Measurements from ENCODE around the gene UBE2D1. TPM values are rescaled to one million over a fixed set of nuclear protein-coding genes. Genes with fewer than 3 reads are reported as not detected.

Gene UBE2D1
- total and polyA plus RNA-seq, 2 donors (not counting 1 experiment from before 2014, with no cell fraction given) = 12.1 to 21.4 TPM

GRCh38 chr10:58382489-58382995, 47.7 kb downstream of the UBE2D1 start:
- TF ChIP-seq, protein P1, sequence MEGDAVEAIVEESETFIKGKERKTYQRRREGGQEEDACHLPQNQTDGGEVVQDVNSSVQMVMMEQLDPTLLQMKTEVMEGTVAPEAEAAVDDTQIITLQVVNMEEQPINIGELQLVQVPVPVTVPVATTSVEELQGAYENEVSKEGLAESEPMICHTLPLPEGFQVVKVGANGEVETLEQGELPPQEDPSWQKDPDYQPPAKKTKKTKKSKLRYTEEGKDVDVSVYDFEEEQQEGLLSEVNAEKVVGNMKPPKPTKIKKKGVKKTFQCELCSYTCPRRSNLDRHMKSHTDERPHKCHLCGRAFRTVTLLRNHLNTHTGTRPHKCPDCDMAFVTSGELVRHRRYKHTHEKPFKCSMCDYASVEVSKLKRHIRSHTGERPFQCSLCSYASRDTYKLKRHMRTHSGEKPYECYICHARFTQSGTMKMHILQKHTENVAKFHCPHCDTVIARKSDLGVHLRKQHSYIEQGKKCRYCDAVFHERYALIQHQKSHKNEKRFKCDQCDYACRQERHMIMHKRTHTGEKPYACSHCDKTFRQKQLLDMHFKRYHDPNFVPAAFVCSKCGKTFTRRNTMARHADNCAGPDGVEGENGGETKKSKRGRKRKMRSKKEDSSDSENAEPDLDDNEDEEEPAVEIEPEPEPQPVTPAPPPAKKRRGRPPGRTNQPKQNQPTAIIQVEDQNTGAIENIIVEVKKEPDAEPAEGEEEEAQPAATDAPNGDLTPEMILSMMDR (conservative IDR thresholded peaks at IDR 0.05 in 1 of 2, IDR thresholded peaks at IDR 0.05 in 1 of 2; ENCODE audit: low read depth in 1 of 2, low read length in 2 of 2) = no peak
- no peak for TF ChIP-seq EZH2 (IDR thresholded peaks at IDR 0.05; ENCODE audit: low read length, missing control alignments)
- Histone ChIP-seq H3K27ac (ENCODE audit: insufficient read depth, low read length) (no peak overlapping the region), H3K9me3 (ENCODE audit: control insufficient read depth, insufficient read depth, low read depth, low read length) (no peaks in the 10 kb centered on the region), H3K4me2 (ENCODE audit: extremely low read depth, insufficient read depth, low read length) (no peak overlapping the region), H3K9ac (ENCODE audit: insufficient read depth, low read length) (no peak overlapping the region), H3K79me2 (ENCODE audit: control insufficient read depth, insufficient read depth, low read length) (peaks cover 23% of the 10 kb centered on the region), H4K20me1 (ENCODE audit: control insufficient read depth, extremely low read depth, insufficient read depth, low read length) (no peaks in the 10 kb centered on the region), H2AFZ (ENCODE audit: low read length) (no peak overlapping the region), H3K36me3 (ENCODE audit: control insufficient read depth, insufficient read depth, low read length) (no peaks in the 10 kb centered on the region), H3K4me1 (ENCODE audit: control insufficient read depth, extremely low read depth, insufficient read depth, low read length) (peaks cover 3% of the 10 kb centered on the region), H3K27me3 (ENCODE audit: control insufficient read depth, insufficient read depth, low read length) (no peaks in the 10 kb centered on the region), H3K4me3 (replicated peaks in 1 of 4; ENCODE audit: control extremely low read depth in 1 of 4, insufficient read depth in 1 of 4, low read depth in 3 of 4, low read length in 4 of 4) (no peak overlapping the region)
- DNase-seq (ENCODE audit: low read depth in 2 of 2) = no peak

GRCh38 chr10:58384095-58384494, 49.3 kb downstream of the UBE2D1 start:
- Histone ChIP-seq H3K4me2 (ENCODE audit: extremely low read depth, insufficient read depth, low read length) (peak overlapping the region; percentile 96), H3K9ac (ENCODE audit: insufficient read depth, low read length) (no peak overlapping the region), H3K27me3 (ENCODE audit: control insufficient read depth, insufficient read depth, low read length) (no peaks in the 10 kb centered on the region), H3K4me3 (replicated peaks in 1 of 4; ENCODE audit: control extremely low read depth in 1 of 4, insufficient read depth in 1 of 4, low read depth in 3 of 4, low read length in 4 of 4) (peak overlapping the region in 2 of 4 experiments; percentile 86 to 91), H3K27ac (ENCODE audit: insufficient read depth, low read length) (no peak overlapping the region), H2AFZ (ENCODE audit: low read length) (peak overlapping the region; percentile 89), H3K79me2 (ENCODE audit: control insufficient read depth, insufficient read depth, low read length) (peaks cover 25% of the 10 kb centered on the region), H3K36me3 (ENCODE audit: control insufficient read depth, insufficient read depth, low read length) (no peaks in the 10 kb centered on the region), H4K20me1 (ENCODE audit: control insufficient read depth, extremely low read depth, insufficient read depth, low read length) (no peaks in the 10 kb centered on the region), H3K4me1 (ENCODE audit: control insufficient read depth, extremely low read depth, insufficient read depth, low read length) (peaks cover 3% of the 10 kb centered on the region), H3K9me3 (ENCODE audit: control insufficient read depth, insufficient read depth, low read depth, low read length) (no peaks in the 10 kb centered on the region)
- peak in 1 of 2 donors; percentile 5 for DNase-seq (ENCODE audit: low read depth in 2 of 2)
- no peak for TF ChIP-seq EZH2 (IDR thresholded peaks at IDR 0.05; ENCODE audit: low read length, missing control alignments)
- TF ChIP-seq, protein P1 (conservative IDR thresholded peaks at IDR 0.05 in 1 of 2, IDR thresholded peaks at IDR 0.05 in 1 of 2; ENCODE audit: low read depth in 1 of 2, low read length in 2 of 2) = no peak

- peak overlapping the region; percentile 96 for H3K4me2 ChIP-seq (ENCODE audit: extremely low read depth, insufficient read depth, low read length)
- TF ChIP-seq EZH2 (IDR thresholded peaks at IDR 0.05; ENCODE audit: low read length, missing control alignments) = no peak
- TF ChIP-seq, protein P1 (conservative IDR thresholded peaks at IDR 0.05 in 1 of 2, IDR thresholded peaks at IDR 0.05 in 1 of 2; ENCODE audit: low read depth in 1 of 2, low read length in 2 of 2) = no peak
- H3K4me3 ChIP-seq (replicated peaks in 1 of 4; ENCODE audit: control extremely low read depth in 1 of 4, insufficient read depth in 1 of 4, low read depth in 3 of 4, low read length in 4 of 4) = peak overlapping the region; percentile 86 to 100 (median 95)
- H3K9ac ChIP-seq (ENCODE audit: insufficient read depth, low read length) = peak overlapping the region; percentile 92
- H3K27me3 ChIP-seq (ENCODE audit: control insufficient read depth, insufficient read depth, low read length) = no peaks in the 10 kb centered on the region
- no peak for DNase-seq (ENCODE audit: low read depth in 2 of 2)
- peak overlapping the region; percentile 92 for H3K27ac ChIP-seq (ENCODE audit: insufficient read depth, low read length)
- H2AFZ ChIP-seq (ENCODE audit: low read length) = peak overlapping the region; percentile 89
- no peaks in the 10 kb centered on the region for H3K9me3 ChIP-seq (ENCODE audit: control insufficient read depth, insufficient read depth, low read depth, low read length)
- H3K36me3 ChIP-seq (ENCODE audit: control insufficient read depth, insufficient read depth, low read length) = peaks cover 2% of the 10 kb centered on the region
- H3K79me2 ChIP-seq (ENCODE audit: control insufficient read depth, insufficient read depth, low read length) = peaks cover 26% of the 10 kb centered on the region
- H4K20me1 ChIP-seq (ENCODE audit: control insufficient read depth, extremely low read depth, insufficient read depth, low read length) = no peaks in the 10 kb centered on the region
- peaks cover 3% of the 10 kb centered on the region for H3K4me1 ChIP-seq (ENCODE audit: control insufficient read depth, extremely low read depth, insufficient read depth, low read length)
Observed at GRCh38 chr10:58384544-58384998, 49.8 kb downstream of the UBE2D1 start.

Measured in fibroblast of lung (primary cell).